SJSA1 (cell line): ENCODE data around the gene ESX1. TPM values are rescaled to one million over a fixed set of nuclear protein-coding genes. Genes with fewer than 3 reads are reported as not detected.
A peak's percentile ranks its signal among the peaks of the same experiment; 100 is the strongest.

Experiments used
- DNase-seq, 2 experiments: peaks; one replicate each; pipeline ENCODE4 v3.0.0-alpha.2; 2015 to 2020; ENCODE audit warnings: low spot score in 2 of 2, low read depth in 1 of 2
- H3K27ac ChIP-seq: fragments of 250-450 bp; sonication (Bioruptor Pico); 2 replicates; pipeline ENCODE4 v1.5.1; 2020; ENCODE audit warnings: mild to moderate bottlenecking, moderate library complexity
- H3K27me3 ChIP-seq: fragments of 250-450 bp; sonication (Bioruptor Pico); replicated peaks from 2 replicates; pipeline ENCODE4 v1.5.1; 2020; ENCODE audit warnings: mild to moderate bottlenecking, moderate library complexity
- H3K36me3 ChIP-seq: fragments of 250-450 bp; sonication (Bioruptor Pico); 2 replicates; pipeline ENCODE4 v1.5.1; 2020; ENCODE audit warnings: mild to moderate bottlenecking
- H3K4me1 ChIP-seq: fragments of 250-450 bp; sonication (Bioruptor Pico); replicated peaks from 2 replicates; pipeline ENCODE4 v1.6.1; 2021; ENCODE audit warnings: mild to moderate bottlenecking
- H3K4me3 ChIP-seq: fragments of 250-450 bp; sonication (Bioruptor Pico); 2 replicates; pipeline ENCODE4 v1.5.1; 2020; ENCODE audit warnings: mild to moderate bottlenecking
- H3K9me3 ChIP-seq: fragments of 250-450 bp; sonication (Bioruptor Pico); replicated peaks from 2 replicates; pipeline ENCODE4 v1.5.1; 2020; ENCODE audit warnings: mild to moderate bottlenecking
- total RNA-seq: library from RNA; depleted of rRNA; stranded (reverse); fragments of >200 nt; shearing (Covaris generic); gene quantifications from 2 replicates; pipeline ENCODE4 v1.2.3, GENCODE V29; 2014; rRNA removed

Gene ESX1
- not detected in 2 replicates for total RNA-seq

- Histone ChIP-seq H3K36me3 (no peaks in the 10 kb centered on the region), H3K27me3 (peaks cover 22% of the 10 kb centered on the region), H3K4me1 (peaks cover 6% of the 10 kb centered on the region), H3K4me3 (no peak within 1 kb of the TSS), H3K9me3 (no peaks in the 10 kb centered on the region), H3K27ac (no peak within 1 kb of the TSS)
- no peak for DNase-seq
Observed at GRCh38 chrX:104254442-104255115, at the start of gene ESX1. Gene ESX1, minus strand, starts transcription at chrX:104254933. Its CDS starts 84 bp downstream, at chrX:104254849.

- DNase-seq: no peak
Observed at GRCh38 chrX:104295636-104296035, 40.9 kb upstream of the ESX1 start.

GRCh38 chrX:104288961-104289360 is 34.2 kb upstream of the ESX1 start:
- Histone ChIP-seq H3K27me3 (no peaks in the 10 kb centered on the region), H3K27ac (no peak overlapping the region), H3K4me3 (no peak overlapping the region), H3K36me3 (no peaks in the 10 kb centered on the region), H3K4me1 (peaks cover 18% of the 10 kb centered on the region), H3K9me3 (no peaks in the 10 kb centered on the region)
- DNase-seq: peak; percentile 34 to 46

More at GRCh38 chrX:104295636-104296035, 40.9 kb upstream of the ESX1 start:
- Histone ChIP-seq H3K27ac (no peak overlapping the region), H3K36me3 (no peaks in the 10 kb centered on the region), H3K4me1 (no peaks in the 10 kb centered on the region), H3K4me3 (no peak overlapping the region), H3K27me3 (no peaks in the 10 kb centered on the region), H3K9me3 (no peaks in the 10 kb centered on the region)

- H3K9me3 ChIP-seq: no peaks in the 10 kb centered on the region
- no peak overlapping the region for H3K27ac ChIP-seq
- H3K4me3 ChIP-seq: no peak overlapping the region
- no peaks in the 10 kb centered on the region for H3K36me3 ChIP-seq
- no peak for DNase-seq
- H3K4me1 ChIP-seq: peaks cover 18% of the 10 kb centered on the region
- no peaks in the 10 kb centered on the region for H3K27me3 ChIP-seq
Observed at GRCh38 chrX:104288269-104288668, 33.5 kb upstream of the ESX1 start.

GRCh38 chrX:104285201-104285600 is 30.5 kb upstream of the ESX1 start:
- no peak for DNase-seq
- H3K9me3 ChIP-seq: no peaks in the 10 kb centered on the region
- no peaks in the 10 kb centered on the region for H3K27me3 ChIP-seq
- H3K36me3 ChIP-seq: no peaks in the 10 kb centered on the region
- no peak overlapping the region for H3K27ac ChIP-seq
- no peak overlapping the region for H3K4me3 ChIP-seq
- H3K4me1 ChIP-seq: peaks cover 18% of the 10 kb centered on the region

GRCh38 chrX:104284507-104284906 is 29.8 kb upstream of the ESX1 start:
- DNase-seq: no peak
- Histone ChIP-seq H3K27ac (no peak overlapping the region), H3K27me3 (no peaks in the 10 kb centered on the region), H3K9me3 (no peaks in the 10 kb centered on the region), H3K36me3 (no peaks in the 10 kb centered on the region), H3K4me1 (peaks cover 14% of the 10 kb centered on the region), H3K4me3 (no peak overlapping the region)

- Histone ChIP-seq H3K4me1 (no peaks in the 10 kb centered on the region), H3K36me3 (no peaks in the 10 kb centered on the region), H3K9me3 (no peaks in the 10 kb centered on the region), H3K27ac (no peak overlapping the region), H3K4me3 (no peak overlapping the region), H3K27me3 (no peaks in the 10 kb centered on the region)
- DNase-seq: no peak
Observed at GRCh38 chrX:104282166-104282725, 27.5 kb upstream of the ESX1 start.

- no peaks in the 10 kb centered on the region for H3K9me3 ChIP-seq
- no peaks in the 10 kb centered on the region for H3K36me3 ChIP-seq
- no peak for DNase-seq
- H3K4me1 ChIP-seq: no peaks in the 10 kb centered on the region
- no peak overlapping the region for H3K27ac ChIP-seq
- no peak overlapping the region for H3K4me3 ChIP-seq
- H3K27me3 ChIP-seq: no peaks in the 10 kb centered on the region
Observed at GRCh38 chrX:104281564-104281963, 26.8 kb upstream of the ESX1 start.

GRCh38 chrX:104280609-104281008 is 25.9 kb upstream of the ESX1 start:
- H3K4me1 ChIP-seq: no peaks in the 10 kb centered on the region
- H3K9me3 ChIP-seq: no peaks in the 10 kb centered on the region
- no peak overlapping the region for H3K27ac ChIP-seq
- H3K4me3 ChIP-seq: no peak overlapping the region
- H3K27me3 ChIP-seq: no peaks in the 10 kb centered on the region
- no peaks in the 10 kb centered on the region for H3K36me3 ChIP-seq
- no peak for DNase-seq

GRCh38 chrX:104270916-104271512 is 16.3 kb upstream of the ESX1 start:
- DNase-seq: peak in 1 of 2 experiments; percentile 33
- H3K4me1 ChIP-seq: no peaks in the 10 kb centered on the region
- no peaks in the 10 kb centered on the region for H3K9me3 ChIP-seq
- no peak overlapping the region for H3K27ac ChIP-seq
- H3K4me3 ChIP-seq: no peak overlapping the region
- no peaks in the 10 kb centered on the region for H3K36me3 ChIP-seq
- no peaks in the 10 kb centered on the region for H3K27me3 ChIP-seq

GRCh38 chrX:104270212-104270611 is 15.5 kb upstream of the ESX1 start:
- Histone ChIP-seq H3K27me3 (no peaks in the 10 kb centered on the region), H3K4me3 (no peak overlapping the region), H3K36me3 (no peaks in the 10 kb centered on the region), H3K9me3 (no peaks in the 10 kb centered on the region), H3K4me1 (no peaks in the 10 kb centered on the region), H3K27ac (no peak overlapping the region)
- no peak for DNase-seq

GRCh38 chrX:104255465-104255864 is 732 bp upstream of the ESX1 start:
- DNase-seq: no peak
- Histone ChIP-seq H3K27ac (no peak overlapping the region), H3K27me3 (peaks cover 22% of the 10 kb centered on the region), H3K36me3 (no peaks in the 10 kb centered on the region), H3K4me3 (no peak overlapping the region), H3K9me3 (no peaks in the 10 kb centered on the region), H3K4me1 (peaks cover 6% of the 10 kb centered on the region)

- Histone ChIP-seq H3K4me1 (peaks cover 6% of the 10 kb centered on the region), H3K27ac (no peak overlapping the region), H3K36me3 (no peaks in the 10 kb centered on the region), H3K4me3 (no peak overlapping the region), H3K27me3 (peaks cover 22% of the 10 kb centered on the region), H3K9me3 (no peaks in the 10 kb centered on the region)
- no peak for DNase-seq
Observed at GRCh38 chrX:104253567-104254441, 929 bp downstream of the ESX1 start.

- Histone ChIP-seq H3K36me3 (no peaks in the 10 kb centered on the region), H3K27me3 (peaks cover 20% of the 10 kb centered on the region), H3K27ac (no peak overlapping the region), H3K4me3 (no peak overlapping the region), H3K9me3 (no peaks in the 10 kb centered on the region), H3K4me1 (peaks cover 6% of the 10 kb centered on the region)
- DNase-seq: no peak
Observed at GRCh38 chrX:104250470-104250869, 4.3 kb downstream of the ESX1 start.
